Cardiac muscle cell (in vitro differentiated cells and primary cell): ENCODE results near the gene GFAP. TPM values are rescaled to one million over a fixed set of nuclear protein-coding genes. Genes with fewer than 3 reads are reported as not detected.

Experiments
- DNase-seq, 2 donors: peaks; one replicate each; pipeline versions ENCODE4 v3.0.0 to v3.0.0-alpha.2; 2010 to 2017; ENCODE audit warnings: low read depth in 1 of 2, low spot score in 1 of 2
- H3K27ac ChIP-seq: fragments of 200-600 bp; sonication (generic); 2 replicates; pipeline ENCODE4 v1.5.1; 2016
- H3K27me3 ChIP-seq: fragments of 200-600 bp; sonication (generic); 2 replicates; pipeline ENCODE4 v1.6.0; 2016; ENCODE audit warnings: control low read depth
- H3K36me3 ChIP-seq: fragments of 200-600 bp; sonication (generic); 2 replicates; pipeline ENCODE4 v1.5.1; 2016; ENCODE audit warnings: control low read depth
- H3K4me1 ChIP-seq: fragments of 200-600 bp; sonication (generic); 2 replicates; pipeline ENCODE4 v1.8.1; 2017; ENCODE audit warnings: low read depth, mild to moderate bottlenecking, mixed run types
- H3K4me3 ChIP-seq: fragments of 200-600 bp; sonication (generic); 2 replicates; pipeline ENCODE4 v1.5.1; 2016; ENCODE audit warnings: mild to moderate bottlenecking
- H3K9me3 ChIP-seq: fragments of 200-600 bp; sonication (generic); 2 replicates; pipeline ENCODE4 v1.5.1; 2017; ENCODE audit warnings: low read depth, mild to moderate bottlenecking, control low read depth
- CTCF ChIP-seq: IDR thresholded peaks from 2 replicates; pipeline ENCODE4 v1.5.1; 2012; ENCODE audit warnings: low read depth, mild to moderate bottlenecking, low read length
- polyA plus RNA-seq: library from polyadenylated mRNA; unstranded; fragments of >200 nt; fragmentation: Nextera tagmentation; extraction: Ambion mirVana; gene quantifications from 2 replicates; pipeline ENCODE4 v1.2.1, GENCODE V29; 2016
- total RNA-seq: library from RNA; depleted of rRNA; stranded (reverse); fragments of >200 nt; gene quantifications from 2 replicates; pipeline ENCODE4 v1.2.3, GENCODE V29; 2016

Gene GFAP
- total and polyA plus RNA-seq, 2 experiments from 2014 or later = 3.5 to 7.0 TPM

GRCh38 chr17:44942456-44942855, 27.2 kb upstream of the GFAP start:
- H3K9me3 ChIP-seq = no peaks in the 10 kb centered on the region
- DNase-seq = no peak
- no peaks in the 10 kb centered on the region for H3K27me3 ChIP-seq
- H3K36me3 ChIP-seq = no peaks in the 10 kb centered on the region
- TF ChIP-seq CTCF = no peak
- peaks cover 18% of the 10 kb centered on the region for H3K4me1 ChIP-seq
- H3K4me3 ChIP-seq = no peak overlapping the region
- H3K27ac ChIP-seq = no peak overlapping the region

GRCh38 chr17:44941712-44942331, 26.5 kb upstream of the GFAP start:
- DNase-seq = no peak
- Histone ChIP-seq H3K27me3 (no peaks in the 10 kb centered on the region), H3K4me1 (peaks cover 18% of the 10 kb centered on the region), H3K9me3 (no peaks in the 10 kb centered on the region), H3K4me3 (no peak overlapping the region), H3K27ac (no peak overlapping the region), H3K36me3 (no peaks in the 10 kb centered on the region)
- TF ChIP-seq CTCF = no peak

GRCh38 chr17:44940768-44941167, 25.5 kb upstream of the GFAP start:
- no peak for TF ChIP-seq CTCF

GRCh38 chr17:44940317-44940716, 25.0 kb upstream of the GFAP start:
- Histone ChIP-seq H3K36me3 (no peaks in the 10 kb centered on the region), H3K4me3 (no peak overlapping the region), H3K27me3 (no peaks in the 10 kb centered on the region), H3K9me3 (no peaks in the 10 kb centered on the region), H3K27ac (peak overlapping the region; percentile 42), H3K4me1 (peaks cover 15% of the 10 kb centered on the region)
- TF ChIP-seq CTCF = no peak
- peak; percentile 29 to 70 for DNase-seq

More at GRCh38 chr17:44940768-44941167, 25.5 kb upstream of the GFAP start:
- no peak overlapping the region for H3K4me3 ChIP-seq
- H3K4me1 ChIP-seq = peaks cover 15% of the 10 kb centered on the region
- H3K27me3 ChIP-seq = no peaks in the 10 kb centered on the region
- no peaks in the 10 kb centered on the region for H3K36me3 ChIP-seq
- H3K27ac ChIP-seq = peak overlapping the region; percentile 42
- DNase-seq = peak in 1 of 2 donors; percentile 4
- H3K9me3 ChIP-seq = no peaks in the 10 kb centered on the region

GRCh38 chr17:44935116-44935515, 19.8 kb upstream of the GFAP start:
- no peak for TF ChIP-seq CTCF
- Histone ChIP-seq H3K36me3 (no peaks in the 10 kb centered on the region), H3K9me3 (no peaks in the 10 kb centered on the region), H3K4me3 (no peak overlapping the region), H3K27ac (no peak overlapping the region), H3K4me1 (peaks cover 1% of the 10 kb centered on the region), H3K27me3 (no peaks in the 10 kb centered on the region)
- no peak for DNase-seq
